Myocyte (in vitro differentiated cells): ENCODE measurements around the gene PCBP3. TPM values are rescaled to one million over a fixed set of nuclear protein-coding genes. Genes with fewer than 3 reads are reported as not detected.

Source experiments
- DNase-seq: peaks from one replicate; pipeline ENCODE4 v3.0.0-alpha.2; 2012; ENCODE audit warnings: low read depth
- total RNA-seq: library from RNA; depleted of rRNA; stranded (reverse); fragments of >200 nt; gene quantifications from 2 replicates; pipeline ENCODE4 v1.2.3, GENCODE V29; 2014

The PCBP3 gene
- total RNA-seq, 1 donor from 2014 or later, result 1.5 TPM

GRCh38 chr21:45919593-45919992 lies 276.1 kb downstream of the PCBP3 start:
- DNase-seq, result no peak

- no peak for DNase-seq
These were observed 277.5 kb downstream of the PCBP3 start for GRCh38 chr21:45920824-45921600.

GRCh38 chr21:45921917-45922316 lies 278.4 kb downstream of the PCBP3 start:
- no peak for DNase-seq

GRCh38 chr21:45922648-45923047 lies 279.1 kb downstream of the PCBP3 start:
- no peak for DNase-seq

- DNase-seq, result peak; percentile 85
These were observed 279.6 kb downstream of the PCBP3 start for GRCh38 chr21:45923146-45923545.

- no peak for DNase-seq
These were observed 282.8 kb downstream of the PCBP3 start for GRCh38 chr21:45926281-45926680.

- no peak for DNase-seq
These were observed 283.5 kb downstream of the PCBP3 start for GRCh38 chr21:45927032-45927431.

GRCh38 chr21:45927851-45928850 lies 284.6 kb downstream of the PCBP3 start:
- DNase-seq, result no peak

- no peak for DNase-seq
These were observed 285.9 kb downstream of the PCBP3 start for GRCh38 chr21:45929449-45929848.

GRCh38 chr21:45930231-45930760 lies 286.8 kb downstream of the PCBP3 start:
- DNase-seq, result no peak

GRCh38 chr21:45930792-45931191 lies 287.3 kb downstream of the PCBP3 start:
- DNase-seq, result no peak

GRCh38 chr21:45931397-45931969 lies 288.0 kb downstream of the PCBP3 start:
- DNase-seq, result no peak

- DNase-seq, result no peak
These were observed 289.5 kb downstream of the PCBP3 start for GRCh38 chr21:45932922-45933502.

GRCh38 chr21:45934085-45934484 lies 290.6 kb downstream of the PCBP3 start:
- no peak for DNase-seq

- DNase-seq, result no peak
These were observed 291.0 kb downstream of the PCBP3 start for GRCh38 chr21:45934554-45934953.

GRCh38 chr21:45935628-45936027 lies 292.1 kb downstream of the PCBP3 start:
- DNase-seq, result peak; percentile 59

- DNase-seq, result no peak
These were observed 294.4 kb downstream of the PCBP3 start for GRCh38 chr21:45937721-45938452.

GRCh38 chr21:45938453-45938755 lies 294.9 kb downstream of the PCBP3 start:
- no peak for DNase-seq

GRCh38 chr21:45938811-45939520 lies 295.4 kb downstream of the PCBP3 start:
- peak; percentile 72 for DNase-seq

- DNase-seq, result no peak
These were observed 296.1 kb downstream of the PCBP3 start for GRCh38 chr21:45939521-45940045.
